ENCODE measurements around the gene PSTK.

PSTK gene

DNA sequence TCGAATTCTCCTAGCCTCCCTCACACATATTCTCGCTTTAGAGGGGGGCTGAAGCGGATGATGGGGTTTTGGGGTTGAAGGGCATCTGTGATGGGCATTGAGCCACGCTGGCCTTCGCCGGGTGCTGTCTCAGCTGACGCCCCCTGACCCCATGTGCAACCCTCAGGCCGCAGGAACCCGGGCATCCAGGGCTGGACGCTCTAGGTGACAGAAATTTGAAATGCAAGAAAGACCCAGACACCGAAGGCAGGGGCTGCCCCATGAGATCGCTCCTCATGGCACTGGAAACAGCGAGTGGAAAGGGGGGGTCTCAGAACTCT, 25.5 kb upstream of the PSTK start:
- H3K4me3 ChIP-seq (ENCODE audit: low read depth, low read length), result peak overlapping the region; percentile 88

GRCh38 chr10:122955892-122956291, 24.3 kb upstream of the PSTK start:
- no peak overlapping the region for H3K4me3 ChIP-seq (ENCODE audit: low read depth, low read length)
- TF ChIP-seq CTCF (IDR thresholded peaks at IDR 0.05; ENCODE audit: low read depth, low read length), result no peak

More for the DNA sequence above, 25.5 kb upstream of the PSTK start:
- no peak for TF ChIP-seq CTCF (IDR thresholded peaks at IDR 0.05; ENCODE audit: low read depth, low read length)

- TF ChIP-seq CTCF (IDR thresholded peaks at IDR 0.05; ENCODE audit: low read depth, low read length), result no peak
- H3K4me3 ChIP-seq (ENCODE audit: low read depth, low read length), result no peak overlapping the region
These were observed 22.7 kb upstream of the PSTK start for GRCh38 chr10:122957474-122957873.

- TF ChIP-seq CTCF (IDR thresholded peaks at IDR 0.05; ENCODE audit: low read depth, low read length), result no peak
- H3K4me3 ChIP-seq (ENCODE audit: low read depth, low read length), result no peak overlapping the region
These were observed 17.8 kb upstream of the PSTK start for GRCh38 chr10:122962405-122962804.

DNA sequence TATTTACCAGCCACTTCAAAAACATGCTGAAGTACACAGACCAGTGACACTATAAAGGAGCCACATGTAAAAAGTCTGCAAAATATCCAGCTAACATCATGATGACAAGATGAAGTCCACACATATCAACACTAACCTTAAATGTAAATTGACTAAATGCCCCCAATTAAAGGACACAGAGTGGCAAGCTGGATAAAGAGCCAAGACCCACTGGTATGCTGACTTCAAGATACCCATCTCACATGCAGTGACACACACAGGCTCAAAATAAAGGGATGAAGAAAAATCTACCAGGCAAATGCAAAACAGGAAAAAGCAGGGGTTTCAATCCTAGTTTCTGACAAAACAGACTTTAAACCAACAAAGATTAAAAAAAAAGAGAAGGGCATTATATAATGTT, 13.3 kb upstream of the PSTK start:
- no peak for TF ChIP-seq CTCF (IDR thresholded peaks at IDR 0.05; ENCODE audit: low read depth, low read length)
- no peak overlapping the region for H3K4me3 ChIP-seq (ENCODE audit: low read depth, low read length)

GRCh38 chr10:122968698-122969097, 11.5 kb upstream of the PSTK start:
- no peak for TF ChIP-seq CTCF (IDR thresholded peaks at IDR 0.05; ENCODE audit: low read depth, low read length)

GRCh38 chr10:122974023-122974422, 6.2 kb upstream of the PSTK start:
- TF ChIP-seq CTCF (IDR thresholded peaks at IDR 0.05; ENCODE audit: low read depth, low read length), result no peak
- no peak overlapping the region for H3K4me3 ChIP-seq (ENCODE audit: low read depth, low read length)

More at GRCh38 chr10:122968698-122969097, 11.5 kb upstream of the PSTK start:
- no peak overlapping the region for H3K4me3 ChIP-seq (ENCODE audit: low read depth, low read length)

Measured in WI38 (cell line).